B cell (primary cell): ENCODE data around the gene ACKR1. TPM values are rescaled to one million over a fixed set of nuclear protein-coding genes. Genes with fewer than 3 reads are reported as not detected.
A peak's percentile ranks its signal among the peaks of the same experiment; 100 is the strongest.

Experiments used
- ATAC-seq: fragments of 200-7000 bp; cut with Tn5 transposase; one replicate; pipeline ENCODE4 v1.10.0; 2021; ENCODE audit warnings: low read depth, mild to moderate bottlenecking, moderate number of reproducible peaks, moderate library complexity
- CTCF ChIA-PET: fragments of 350-600 bp; sonication (Branson Sonifier 250); formaldehyde crosslinking; loops from one replicate; lab custom pipeline; 2021; ENCODE audit warnings: antibody characterized with exemption, inconsistent platforms; lab: Charles Lee
- POLR2A ChIA-PET: fragments of 350-600 bp; sonication (Branson Sonifier 250); formaldehyde crosslinking; loops from one replicate; lab custom pipeline; 2021; ENCODE audit warnings: antibody characterized with exemption; lab: Charles Lee
- DNase-seq: peaks from one replicate; pipeline ENCODE4 v3.0.0; 2013
- H2AFZ ChIP-seq: 2 replicates; pipeline ENCODE4 v1.6.1; 2012; ENCODE audit warnings: mild to moderate bottlenecking, low read depth, low read length; ENCODE audit not compliant: insufficient read depth, poor library complexity, severe bottlenecking
- H3K27ac ChIP-seq, 2 donors: 1 replicate in 1 of 2; 2 replicates in 1 of 2; pipeline ENCODE4 v1.5.1; 2012 to 2013; ENCODE audit warnings: low read length in 2 of 2, mild to moderate bottlenecking in 2 of 2, moderate library complexity in 1 of 2
- H3K27me3 ChIP-seq, 4 experiments: fragments of 200-600 bp in 1 of 4; sonication (generic) in 1 of 4; replicated peaks in 1 of 4; 1 replicate in 2 of 4; 2 replicates in 2 of 4; pipeline versions ENCODE4 v1.6.1 to v1.7.0; 2013 to 2016; ENCODE audit warnings: low read length in 3 of 4, mild to moderate bottlenecking in 2 of 4, mixed read lengths in 1 of 4, moderate library complexity in 1 of 4; ENCODE audit not compliant: insufficient read depth in 4 of 4, control insufficient read depth in 3 of 4; ENCODE audit errors: control extremely low read depth in 1 of 4
- H3K36me3 ChIP-seq, 2 experiments: replicated peaks in 1 of 2; 1 replicate in 1 of 2; 2 replicates in 1 of 2; pipeline versions ENCODE4 v1.6.1 to v1.7.1; 2013; ENCODE audit warnings: low read length in 1 of 2; ENCODE audit not compliant: insufficient read depth in 2 of 2, control insufficient read depth in 1 of 2; ENCODE audit errors: control extremely low read depth in 1 of 2, extremely low read depth in 1 of 2
- H3K4me1 ChIP-seq, 2 donors: fragments of 200-600 bp in 1 of 2; sonication (generic) in 1 of 2; 1 replicate in 1 of 2; 2 replicates in 1 of 2; pipeline versions ENCODE4 v1.5.1 to v1.6.1; 2013 to 2017; ENCODE audit warnings: low read length in 2 of 2; ENCODE audit not compliant: control insufficient read depth in 2 of 2, insufficient read depth in 2 of 2
- H3K4me2 ChIP-seq: replicated peaks from 2 replicates; pipeline ENCODE3; 2012; ENCODE audit warnings: mild to moderate bottlenecking, low read depth, low read length; ENCODE audit not compliant: poor library complexity, severe bottlenecking
- H3K4me3 ChIP-seq, 5 experiments: fragments of 200-600 bp in 1 of 5; sonication (generic) in 1 of 5; 1 replicate in 3 of 5; 2 replicates in 2 of 5; pipeline versions ENCODE4 v1.5.1 to v1.7.0; 2011 to 2016; ENCODE audit warnings: low read length in 4 of 5, mild to moderate bottlenecking in 4 of 5, low read depth in 2 of 5, control low read depth in 1 of 5, moderate library complexity in 1 of 5; ENCODE audit not compliant: insufficient read depth in 1 of 5; ENCODE audit errors: control extremely low read depth in 1 of 5, extremely low read depth in 1 of 5
- H3K79me2 ChIP-seq: fragments of 200-600 bp; sonication (generic); one replicate; pipeline ENCODE4 v1.6.0; 2016; ENCODE audit warnings: low read length; ENCODE audit not compliant: control insufficient read depth, insufficient read depth
- H3K9ac ChIP-seq: fragments of 200-600 bp; sonication (generic); 2 replicates; pipeline ENCODE4 v1.6.1; 2017; ENCODE audit warnings: mild to moderate bottlenecking, low read length, moderate library complexity
- H3K9me3 ChIP-seq, 3 donors: one replicate each; pipeline versions ENCODE4 v1.6.1 to v1.7.1; 2013; ENCODE audit warnings: low read length in 2 of 3; ENCODE audit not compliant: control insufficient read depth in 2 of 3, insufficient read depth in 1 of 3; ENCODE audit errors: control extremely low read depth in 1 of 3
- H4K20me1 ChIP-seq: 2 replicates; pipeline ENCODE4 v1.6.0; 2012; ENCODE audit warnings: mild to moderate bottlenecking, low read length; ENCODE audit not compliant: insufficient read depth, control insufficient read depth, poor library complexity, severe bottlenecking
- H3K27ac Mint-ChIP-seq: one replicate; pipeline ENCODE4 v1.8.0; 2021; ENCODE audit warnings: mixed read lengths
- H3K27me3 Mint-ChIP-seq: one replicate; pipeline ENCODE4 v1.8.0; 2021; ENCODE audit warnings: mixed read lengths
- H3K4me1 Mint-ChIP-seq: one replicate; pipeline ENCODE4 v1.8.0; 2021; ENCODE audit warnings: mixed read lengths
- H3K4me3 Mint-ChIP-seq: one replicate; pipeline ENCODE4 v1.8.0; 2021; ENCODE audit warnings: mixed read lengths
- H3K9me3 Mint-ChIP-seq: one replicate; pipeline ENCODE4 v1.8.0; 2022; ENCODE audit warnings: mixed read lengths; ENCODE audit not compliant: insufficient read depth
- CTCF ChIP-seq: fragments of 200-600 bp; IDR thresholded peaks from one replicate; pipeline ENCODE4 v1.8.0; 2022; ENCODE audit warnings: antibody characterized with exemption, mild to moderate bottlenecking
- EZH2 ChIP-seq: IDR thresholded peaks from 2 replicates; pipeline ENCODE4 v1.6.1; 2012; ENCODE audit warnings: borderline replicate concordance, low read depth, mild to moderate bottlenecking, moderate library complexity, low read length; ENCODE audit not compliant: insufficient read depth, poor library complexity, severe bottlenecking
- WGBS: methylation state at CpG from one replicate; pipeline ENCODE4 v1.1.5; 2013; ENCODE audit warnings: missing lambda C conversion rate; ENCODE audit not compliant: insufficient coverage; 5-methylcytosine and 5-hydroxymethylcytosine counted together
- intact Hi-C: fragments of 100-400 bp; cut with micrococcal nuclease; formaldehyde crosslinking; loops from one replicate; pipeline ENCODE4 v1.10.0; 2022
- polyA plus RNA-seq: library from polyadenylated mRNA; depleted of rRNA; stranded (reverse); fragments of >200 nt; gene quantifications from 2 replicates; pipeline ENCODE4 v1.2.3, GENCODE V29; 2012
- total RNA-seq, 2 donors: library from RNA; stranded (reverse); fragments of 120-200 nt in 1 of 2; gene quantifications; 1 replicate in 1 of 2; 2 replicates in 1 of 2; pipeline versions ENCODE4 v1.2.3 to v1.2.4, GENCODE V29; 2013 to 2022

ACKR1 gene
- total and polyA plus RNA-seq, 2 donors (not counting 1 experiment from before 2014, with no cell fraction given) = 0.04 TPM; not detected in 1

GRCh38 chr1:159175571-159175970, 29.1 kb upstream of the ACKR1 start:
- no peak overlapping the region for H3K27ac ChIP-seq
- no CpG with 5 or more reads among the region's 2 CpGs for WGBS
- no peak overlapping the region for H2AFZ ChIP-seq
- H3K27me3 ChIP-seq = peaks cover 0 to 41% (median 20%) of the 10 kb centered on the region in 4 experiments
- H3K27me3 Mint-ChIP-seq = peaks cover 26% of the 10 kb centered on the region
- intact Hi-C loops = no loop called here
- H3K4me2 ChIP-seq = no peak overlapping the region
- peaks cover 21% of the 10 kb centered on the region for H3K4me1 Mint-ChIP-seq
- H3K4me3 ChIP-seq = no peak overlapping the region
- ATAC-seq (no peak), DNase-seq (no peak)
- no peaks in the 10 kb centered on the region for H3K36me3 ChIP-seq
- ChIA-PET POLR2A (no interaction called here), CTCF (interaction anchor here (1.0 to 1.2 kb wide), 2 partner anchors 20 to 32 kb away, joined by 3 read pairs; no protein-coding TSS in a partner anchor)
- H4K20me1 ChIP-seq = peaks cover 9% of the 10 kb centered on the region
- no peaks in the 10 kb centered on the region for H3K79me2 ChIP-seq
- H3K4me3 Mint-ChIP-seq = no peak overlapping the region
- TF ChIP-seq EZH2 (no peak), CTCF (no peak)
- no peak overlapping the region for H3K9ac ChIP-seq
- no peak overlapping the region for H3K27ac Mint-ChIP-seq
- peaks cover 13 to 19% of the 10 kb centered on the region in 2 donors for H3K4me1 ChIP-seq
- peaks cover 0 to 3% (median 0%) of the 10 kb centered on the region in 3 donors for H3K9me3 ChIP-seq
- H3K9me3 Mint-ChIP-seq = no peaks in the 10 kb centered on the region

- TF ChIP-seq EZH2 = no peak
- no peak for TF ChIP-seq CTCF
- POLR2A ChIA-PET = no interaction called here
- Histone ChIP-seq H3K27me3 (peaks cover 0 to 23% (median 17%) of the 10 kb centered on the region in 4 experiments), H3K4me3 (no peak overlapping the region), H2AFZ (no peak overlapping the region), H3K4me2 (no peak overlapping the region), H4K20me1 (peaks cover 9% of the 10 kb centered on the region), H3K4me1 (peaks cover 7 to 11% of the 10 kb centered on the region in 2 donors), H3K36me3 (no peaks in the 10 kb centered on the region), H3K9ac (no peak overlapping the region), H3K9me3 (no peaks in the 10 kb centered on the region), H3K27ac (no peak overlapping the region), H3K79me2 (no peaks in the 10 kb centered on the region)
- ATAC-seq = peak; percentile 51
- H3K9me3 Mint-ChIP-seq = no peaks in the 10 kb centered on the region
- intact Hi-C loops = no loop called here
- peak; percentile 60 for DNase-seq
- CTCF ChIA-PET = no interaction called here
- peaks cover 12% of the 10 kb centered on the region for H3K4me1 Mint-ChIP-seq
- 43% methylated on average over 1 of the region's 3 CpGs for WGBS
- H3K27me3 Mint-ChIP-seq = peaks cover 17% of the 10 kb centered on the region
- H3K27ac Mint-ChIP-seq = no peak overlapping the region
- no peak overlapping the region for H3K4me3 Mint-ChIP-seq
These were observed 27.3 kb upstream of the ACKR1 start for GRCh38 chr1:159177272-159177907.
